Neural cell (in vitro differentiated cells): Measurements from ENCODE around the gene PARD6A. TPM values are rescaled to one million over a fixed set of nuclear protein-coding genes. Genes with fewer than 3 reads are reported as not detected.

Experiments used
- H2AFZ ChIP-seq: fragments of 200-600, 300-800 bp; sonication (generic), shearing (Covaris generic); 2 replicates; pipeline ENCODE4 v1.6.0; 2014; ENCODE audit warnings: low read depth, mild to moderate bottlenecking, antibody characterized with exemption, low read length, moderate library complexity
- H3F3A ChIP-seq: fragments of 200-600 bp; shearing (Covaris generic); 2 replicates; pipeline ENCODE4 v1.6.1; 2016; ENCODE audit warnings: mild to moderate bottlenecking, moderate library complexity, mixed read lengths, antibody characterized with exemption, low read length; ENCODE audit not compliant: insufficient read depth, poor library complexity, severe bottlenecking
- H3K27ac ChIP-seq: fragments of 200-600, 300-800 bp; sonication (generic), shearing (Covaris generic); 2 replicates; pipeline ENCODE4 v1.5.1; 2014; ENCODE audit warnings: mild to moderate bottlenecking, low read length, moderate library complexity
- H3K27me3 ChIP-seq: fragments of 300-800, 200-600 bp; sonication (generic), shearing (Covaris generic); 2 replicates; pipeline ENCODE4 v1.6.0; 2014; ENCODE audit warnings: mild to moderate bottlenecking, low read depth, low read length, moderate library complexity; ENCODE audit not compliant: insufficient read depth
- H3K36me3 ChIP-seq: fragments of 300-800, 200-600 bp; sonication (generic), shearing (Covaris generic); 2 replicates; pipeline ENCODE4 v1.5.1; 2014; ENCODE audit warnings: mild to moderate bottlenecking, antibody characterized with exemption, low read length, moderate library complexity; ENCODE audit not compliant: insufficient read depth
- H3K4me2 ChIP-seq: fragments of 300-800, 200-600 bp; sonication (generic), shearing (Covaris generic); 2 replicates; pipeline ENCODE4 v1.6.0; 2014; ENCODE audit warnings: mild to moderate bottlenecking, low read length
- H3K4me3 ChIP-seq: fragments of 300-800, 200-600 bp; sonication (generic), shearing (Covaris generic); 2 replicates; pipeline ENCODE4 v1.5.1; 2014; ENCODE audit warnings: mild to moderate bottlenecking, low read length, moderate library complexity
- H3K79me2 ChIP-seq: fragments of 200-600 bp; shearing (Covaris generic); replicated peaks from 2 replicates; pipeline ENCODE4 v1.6.0; 2014; ENCODE audit warnings: mild to moderate bottlenecking, low read length, moderate library complexity; ENCODE audit not compliant: insufficient read depth
- H3K9ac ChIP-seq: fragments of 300-800, 200-600 bp; sonication (generic), shearing (Covaris generic); 2 replicates; pipeline ENCODE4 v1.6.1; 2016; ENCODE audit warnings: mild to moderate bottlenecking, low read length, mixed read lengths
- H3K9me2 ChIP-seq: fragments of 200-600 bp; shearing (Covaris generic); 2 replicates; pipeline ENCODE4 v1.6.1; 2016; ENCODE audit warnings: mild to moderate bottlenecking, low read length, mixed read lengths; ENCODE audit not compliant: insufficient read depth
- H3K9me3 ChIP-seq: fragments of 200-600, 300-800 bp; sonication (generic), shearing (Covaris generic); 2 replicates; pipeline ENCODE4 v1.6.1; 2016; ENCODE audit warnings: mild to moderate bottlenecking, mixed run types, low read length, moderate library complexity, mixed read lengths
- H4K20me1 ChIP-seq: fragments of 200-600 bp; shearing (Covaris generic); 2 replicates; pipeline ENCODE4 v1.6.1; 2016; ENCODE audit warnings: mild to moderate bottlenecking, mixed run types; ENCODE audit not compliant: insufficient read depth
- EP300 ChIP-seq: fragments of 450-650 bp; conservative IDR thresholded peaks from 2 replicates; pipeline ENCODE4 v1.6.1; 2014; ENCODE audit warnings: antibody characterized with exemption, mild to moderate bottlenecking, moderate library complexity; ENCODE audit not compliant: poor library complexity, severe bottlenecking
- EZH2 ChIP-seq: fragments of 200-600, 300-800 bp; shearing (Covaris generic), sonication (generic); IDR thresholded peaks from 2 replicates; pipeline ENCODE4 v1.6.1; 2014; ENCODE audit warnings: antibody characterized with exemption, low read length, borderline replicate concordance, mild to moderate bottlenecking; ENCODE audit not compliant: insufficient read depth, poor library complexity, severe bottlenecking
- MXI1 ChIP-seq: fragments of 450-650 bp; conservative IDR thresholded peaks from 2 replicates; pipeline ENCODE4 v1.6.1; 2014; ENCODE audit warnings: antibody characterized with exemption, mild to moderate bottlenecking; ENCODE audit not compliant: poor library complexity, severe bottlenecking
- POLR2AphosphoS5 ChIP-seq: IDR thresholded peaks from 2 replicates; pipeline ENCODE4 v1.6.1; 2012
- RAD21 ChIP-seq: fragments of 450-650 bp; conservative IDR thresholded peaks from 2 replicates; pipeline ENCODE4 v1.6.1; 2014; ENCODE audit warnings: antibody characterized with exemption, mild to moderate bottlenecking, moderate library complexity
- SMC3 ChIP-seq: fragments of 450-650 bp; conservative IDR thresholded peaks from 2 replicates; pipeline ENCODE4 v1.6.1; 2014; ENCODE audit warnings: antibody characterized with exemption, mild to moderate bottlenecking, moderate library complexity; ENCODE audit not compliant: poor library complexity
- TAF1 ChIP-seq: IDR thresholded peaks from 2 replicates; pipeline ENCODE4 v1.6.1; 2012; ENCODE audit warnings: low read depth
- polyA plus RNA-seq: library from polyadenylated mRNA; depleted of rRNA; stranded (reverse); fragments of >200 nt; gene quantifications from 2 replicates; pipeline ENCODE4 v1.2.3, GENCODE V29; 2014
- TF ChIP-seq, protein P1 (sequence below): IDR thresholded peaks from 2 replicates; pipeline ENCODE4 v1.6.1; 2012; ENCODE audit warnings: borderline replicate concordance
- TF ChIP-seq, protein P2 (sequence below): fragments of 450-650 bp; IDR thresholded peaks from 2 replicates; pipeline ENCODE4 v1.5.1; 2014; ENCODE audit warnings: antibody characterized with exemption, mild to moderate bottlenecking, moderate library complexity; ENCODE audit not compliant: poor library complexity, severe bottlenecking

Gene PARD6A
- polyA plus RNA-seq, 1 donor from 2014 or later, result 34.8 TPM

DNA sequence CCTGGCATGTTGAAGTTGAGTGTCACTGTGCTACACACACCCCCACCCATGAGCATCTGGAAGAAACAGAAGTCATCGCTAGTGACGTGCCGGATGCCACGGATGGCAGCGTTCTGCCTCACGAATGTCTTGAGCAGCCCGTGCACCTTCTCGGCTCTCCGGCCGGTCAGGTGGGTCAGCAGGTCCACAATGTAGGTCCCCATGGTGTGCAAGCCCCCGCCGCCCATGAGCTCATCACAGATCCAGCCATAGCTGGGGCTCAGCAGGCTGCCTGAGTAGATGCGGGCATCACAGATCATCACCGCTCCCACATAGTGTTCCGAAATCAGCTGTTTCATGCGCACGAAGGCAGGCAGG is 14.8 kb downstream of the PARD6A start:
- no peak for TF ChIP-seq SMC3
- no peak for TF ChIP-seq MXI1
- TF ChIP-seq, protein P1, sequence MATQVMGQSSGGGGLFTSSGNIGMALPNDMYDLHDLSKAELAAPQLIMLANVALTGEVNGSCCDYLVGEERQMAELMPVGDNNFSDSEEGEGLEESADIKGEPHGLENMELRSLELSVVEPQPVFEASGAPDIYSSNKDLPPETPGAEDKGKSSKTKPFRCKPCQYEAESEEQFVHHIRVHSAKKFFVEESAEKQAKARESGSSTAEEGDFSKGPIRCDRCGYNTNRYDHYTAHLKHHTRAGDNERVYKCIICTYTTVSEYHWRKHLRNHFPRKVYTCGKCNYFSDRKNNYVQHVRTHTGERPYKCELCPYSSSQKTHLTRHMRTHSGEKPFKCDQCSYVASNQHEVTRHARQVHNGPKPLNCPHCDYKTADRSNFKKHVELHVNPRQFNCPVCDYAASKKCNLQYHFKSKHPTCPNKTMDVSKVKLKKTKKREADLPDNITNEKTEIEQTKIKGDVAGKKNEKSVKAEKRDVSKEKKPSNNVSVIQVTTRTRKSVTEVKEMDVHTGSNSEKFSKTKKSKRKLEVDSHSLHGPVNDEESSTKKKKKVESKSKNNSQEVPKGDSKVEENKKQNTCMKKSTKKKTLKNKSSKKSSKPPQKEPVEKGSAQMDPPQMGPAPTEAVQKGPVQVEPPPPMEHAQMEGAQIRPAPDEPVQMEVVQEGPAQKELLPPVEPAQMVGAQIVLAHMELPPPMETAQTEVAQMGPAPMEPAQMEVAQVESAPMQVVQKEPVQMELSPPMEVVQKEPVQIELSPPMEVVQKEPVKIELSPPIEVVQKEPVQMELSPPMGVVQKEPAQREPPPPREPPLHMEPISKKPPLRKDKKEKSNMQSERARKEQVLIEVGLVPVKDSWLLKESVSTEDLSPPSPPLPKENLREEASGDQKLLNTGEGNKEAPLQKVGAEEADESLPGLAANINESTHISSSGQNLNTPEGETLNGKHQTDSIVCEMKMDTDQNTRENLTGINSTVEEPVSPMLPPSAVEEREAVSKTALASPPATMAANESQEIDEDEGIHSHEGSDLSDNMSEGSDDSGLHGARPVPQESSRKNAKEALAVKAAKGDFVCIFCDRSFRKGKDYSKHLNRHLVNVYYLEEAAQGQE, result no peak
- no peak for TF ChIP-seq TAF1
- TF ChIP-seq, protein P2, sequence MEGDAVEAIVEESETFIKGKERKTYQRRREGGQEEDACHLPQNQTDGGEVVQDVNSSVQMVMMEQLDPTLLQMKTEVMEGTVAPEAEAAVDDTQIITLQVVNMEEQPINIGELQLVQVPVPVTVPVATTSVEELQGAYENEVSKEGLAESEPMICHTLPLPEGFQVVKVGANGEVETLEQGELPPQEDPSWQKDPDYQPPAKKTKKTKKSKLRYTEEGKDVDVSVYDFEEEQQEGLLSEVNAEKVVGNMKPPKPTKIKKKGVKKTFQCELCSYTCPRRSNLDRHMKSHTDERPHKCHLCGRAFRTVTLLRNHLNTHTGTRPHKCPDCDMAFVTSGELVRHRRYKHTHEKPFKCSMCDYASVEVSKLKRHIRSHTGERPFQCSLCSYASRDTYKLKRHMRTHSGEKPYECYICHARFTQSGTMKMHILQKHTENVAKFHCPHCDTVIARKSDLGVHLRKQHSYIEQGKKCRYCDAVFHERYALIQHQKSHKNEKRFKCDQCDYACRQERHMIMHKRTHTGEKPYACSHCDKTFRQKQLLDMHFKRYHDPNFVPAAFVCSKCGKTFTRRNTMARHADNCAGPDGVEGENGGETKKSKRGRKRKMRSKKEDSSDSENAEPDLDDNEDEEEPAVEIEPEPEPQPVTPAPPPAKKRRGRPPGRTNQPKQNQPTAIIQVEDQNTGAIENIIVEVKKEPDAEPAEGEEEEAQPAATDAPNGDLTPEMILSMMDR, result no peak
- no peak for TF ChIP-seq EZH2
- no peak for TF ChIP-seq POLR2AphosphoS5
- TF ChIP-seq EP300, result no peak
- no peak for TF ChIP-seq RAD21
- Histone ChIP-seq H3K4me2 (no peak overlapping the region), H2AFZ (no peak overlapping the region), H3F3A (no peaks in the 10 kb centered on the region), H4K20me1 (no peaks in the 10 kb centered on the region), H3K79me2 (no peaks in the 10 kb centered on the region), H3K4me3 (no peak overlapping the region), H3K27me3 (no peaks in the 10 kb centered on the region), H3K36me3 (no peaks in the 10 kb centered on the region), H3K9me3 (no peaks in the 10 kb centered on the region), H3K9ac (no peak overlapping the region), H3K27ac (no peak overlapping the region), H3K9me2 (no peaks in the 10 kb centered on the region)

DNA sequence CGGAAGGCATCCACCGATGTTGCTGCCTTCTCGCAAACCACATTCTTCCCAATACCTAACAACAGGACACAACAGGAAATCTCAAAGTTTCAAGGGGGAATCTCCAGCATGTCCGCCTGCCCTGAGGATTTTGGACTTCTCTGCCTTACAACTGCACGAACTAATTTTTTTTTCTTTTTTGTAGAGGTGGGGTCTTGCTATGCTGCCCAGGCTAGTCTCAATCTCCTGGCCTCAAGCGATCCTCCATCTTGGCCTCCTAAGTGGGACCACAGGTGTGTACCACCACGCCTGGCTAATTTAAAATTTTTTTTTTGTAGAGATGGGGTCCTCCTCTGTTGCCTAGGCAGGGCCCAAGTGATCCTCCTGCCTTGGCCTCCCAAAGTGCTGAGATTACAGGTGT is 15.2 kb downstream of the PARD6A start:
- Histone ChIP-seq H3K79me2 (no peaks in the 10 kb centered on the region), H3K9ac (no peak overlapping the region), H3K36me3 (no peaks in the 10 kb centered on the region), H2AFZ (no peak overlapping the region), H3K4me2 (no peak overlapping the region), H3K27ac (no peak overlapping the region), H4K20me1 (no peaks in the 10 kb centered on the region), H3K4me3 (no peak overlapping the region), H3K9me3 (no peaks in the 10 kb centered on the region), H3K9me2 (no peaks in the 10 kb centered on the region), H3F3A (no peaks in the 10 kb centered on the region), H3K27me3 (no peaks in the 10 kb centered on the region)
- TF ChIP-seq TAF1 (no peak), POLR2AphosphoS5 (no peak), RAD21 (no peak), EZH2 (no peak), MXI1 (no peak), SMC3 (no peak), EP300 (no peak)
- TF ChIP-seq, protein P2, result no peak
- TF ChIP-seq, protein P1, result no peak
